Umbilical cord (tissue), 2 donors: Measurements from ENCODE around the gene ANKFY1. TPM values are rescaled to one million over a fixed set of nuclear protein-coding genes. Genes with fewer than 3 reads are reported as not detected.

Source experiments
- DNase-seq: peaks from one replicate; pipeline ENCODE4 v3.0.0-alpha.2; 2015; ENCODE audit warnings: low spot score
- total RNA-seq: library from RNA; depleted of rRNA; stranded (reverse); fragments of >200 nt; gene quantifications from one replicate; pipeline ENCODE4 v1.2.3, GENCODE V29; 2014; ENCODE audit warnings: low replicate concordance; ENCODE audit not compliant: insufficient read depth

The ANKFY1 gene
- 54.9 TPM for total RNA-seq

- peak; percentile 98 for DNase-seq
These were observed at the start of gene ANKFY1 for GRCh38 chr17:4263282-4264215. TSS of gene ANKFY1 (minus strand) at chr17:4263979. CDS start at chr17:4263941, 38 bp downstream.

GRCh38 chr17:4310354-4311060 is 46.7 kb upstream of the ANKFY1 start:
- DNase-seq = no peak

GRCh38 chr17:4309897-4310296 is 46.1 kb upstream of the ANKFY1 start:
- no peak for DNase-seq

- no peak for DNase-seq
These were observed 43.6 kb upstream of the ANKFY1 start for GRCh38 chr17:4307179-4307930.

GRCh38 chr17:4305224-4305623 is 41.4 kb upstream of the ANKFY1 start:
- no peak for DNase-seq

- peak; percentile 34 for DNase-seq
These were observed 40.7 kb upstream of the ANKFY1 start for GRCh38 chr17:4304417-4305027.

- DNase-seq = no peak
These were observed 37.3 kb upstream of the ANKFY1 start for GRCh38 chr17:4301066-4301465.

GRCh38 chr17:4297351-4297750 is 33.6 kb upstream of the ANKFY1 start:
- DNase-seq = no peak

GRCh38 chr17:4295686-4296085 is 31.9 kb upstream of the ANKFY1 start:
- no peak for DNase-seq

- DNase-seq = no peak
These were observed 29.8 kb upstream of the ANKFY1 start for GRCh38 chr17:4293572-4293971.

- DNase-seq = no peak
These were observed 23.9 kb upstream of the ANKFY1 start for GRCh38 chr17:4287710-4288109.

GRCh38 chr17:4276514-4276913 is 12.7 kb upstream of the ANKFY1 start:
- DNase-seq = no peak

GRCh38 chr17:4272972-4273368 is 9.2 kb upstream of the ANKFY1 start:
- DNase-seq = no peak

- DNase-seq = no peak
These were observed 8.6 kb upstream of the ANKFY1 start for GRCh38 chr17:4272213-4272971.

GRCh38 chr17:4270736-4271135 is 7.0 kb upstream of the ANKFY1 start:
- no peak for DNase-seq

GRCh38 chr17:4269915-4270314 is 6.1 kb upstream of the ANKFY1 start:
- no peak for DNase-seq

GRCh38 chr17:4267402-4267801 is 3.6 kb upstream of the ANKFY1 start:
- DNase-seq = no peak

GRCh38 chr17:4266550-4266949 is 2.8 kb upstream of the ANKFY1 start:
- DNase-seq = no peak

GRCh38 chr17:4262703-4263102 is 1.1 kb downstream of the ANKFY1 start:
- DNase-seq = no peak

GRCh38 chr17:4261452-4261851 is 2.3 kb downstream of the ANKFY1 start:
- no peak for DNase-seq

GRCh38 chr17:4258867-4259266 is 4.9 kb downstream of the ANKFY1 start:
- DNase-seq = no peak
